HK-2 (cell line): ENCODE data around the gene SMYD3.
"Not testable (repeated sequence)": the region's sequence is repeated elsewhere in the genome, so short reads cannot be mapped to it uniquely, and the experiment has no call there.

Source experiments
- DNase-seq: peaks from one replicate; pipeline ENCODE4 v3.0.0-alpha.2; 2018; ENCODE audit not compliant: unreplicated experiment

The SMYD3 gene

GRCh38 chr1:246071561-246071960 is 435.5 kb downstream of the SMYD3 start:
- DNase-seq = not testable (repeated sequence)

- DNase-seq = no peak
Observed at GRCh38 chr1:246069581-246069980, 437.5 kb downstream of the SMYD3 start.

- no peak for DNase-seq
Observed at GRCh38 chr1:246068619-246069509, 438.2 kb downstream of the SMYD3 start.

GRCh38 chr1:246068217-246068512 is 438.9 kb downstream of the SMYD3 start:
- DNase-seq = no peak

GRCh38 chr1:246067432-246068216 is 439.5 kb downstream of the SMYD3 start:
- DNase-seq = no peak

- no peak for DNase-seq
Observed at GRCh38 chr1:246066573-246066972, 440.5 kb downstream of the SMYD3 start.

- DNase-seq = no peak
Observed at GRCh38 chr1:246065592-246065991, 441.5 kb downstream of the SMYD3 start.

- no peak for DNase-seq
Observed at GRCh38 chr1:246064891-246065290, 442.2 kb downstream of the SMYD3 start.

- DNase-seq = no peak
Observed at GRCh38 chr1:246063013-246063616, 444.0 kb downstream of the SMYD3 start.

GRCh38 chr1:246058466-246058865 is 448.6 kb downstream of the SMYD3 start:
- no peak for DNase-seq

GRCh38 chr1:246052603-246053002 is 454.5 kb downstream of the SMYD3 start:
- no peak for DNase-seq

- no peak for DNase-seq
Observed at GRCh38 chr1:246051909-246052518, 455.1 kb downstream of the SMYD3 start.

- no peak for DNase-seq
Observed at GRCh38 chr1:246048693-246049092, 458.4 kb downstream of the SMYD3 start.

GRCh38 chr1:246043556-246043955 is 463.5 kb downstream of the SMYD3 start:
- DNase-seq = no peak

GRCh38 chr1:246041360-246041759 is 465.7 kb downstream of the SMYD3 start:
- no peak for DNase-seq

GRCh38 chr1:246040200-246040890 is 466.7 kb downstream of the SMYD3 start:
- no peak for DNase-seq

- DNase-seq = no peak
Observed at GRCh38 chr1:246039584-246039983, 467.5 kb downstream of the SMYD3 start.

GRCh38 chr1:246037832-246038231 is 469.2 kb downstream of the SMYD3 start:
- no peak for DNase-seq

GRCh38 chr1:246036175-246036574 is 470.9 kb downstream of the SMYD3 start:
- no peak for DNase-seq

- no peak for DNase-seq
Observed at GRCh38 chr1:246035060-246035541, 472.0 kb downstream of the SMYD3 start.

- no peak for DNase-seq
Observed at GRCh38 chr1:246034630-246035029, 472.4 kb downstream of the SMYD3 start.
